K562 (cell line): ENCODE data around the gene TMEM176A. TPM values are rescaled to one million over a fixed set of nuclear protein-coding genes. Genes with fewer than 3 reads are reported as not detected.
A peak's percentile ranks its signal among the peaks of the same experiment; 100 is the strongest.

Source experiments
- ARID3B ChIP-seq: fragments of 250-450 bp; sonication (Bioruptor Pico); IDR thresholded peaks from 2 replicates; pipeline ENCODE4 v1.4.0; 2020; ENCODE audit warnings: borderline replicate concordance
- ATF7 ChIP-seq: fragments of 450-650 bp; IDR thresholded peaks from 2 replicates; pipeline ENCODE4 v1.7.1; 2014; ENCODE audit warnings: mild to moderate bottlenecking, moderate library complexity
- DIDO1 ChIP-seq: fragments of 450-650 bp; IDR thresholded peaks from 2 replicates; pipeline ENCODE4 v1.6.1; 2016; ENCODE audit warnings: low read depth, missing biosample characterization, missing genetic modification characterization
- DMBX1 ChIP-seq: fragments of 250-450 bp; sonication (Bioruptor Pico); IDR thresholded peaks from 2 replicates; pipeline ENCODE4 v1.8.0; 2022; ENCODE audit warnings: inconsistent platforms, mild to moderate bottlenecking, moderate library complexity, borderline replicate concordance
- HMG20A ChIP-seq: fragments of 450-650 bp; formaldehyde crosslinking; conservative IDR thresholded peaks from 2 replicates; pipeline ENCODE4 v1.4.0; 2020; ENCODE audit warnings: mild to moderate bottlenecking, mixed read lengths
- LARP7 ChIP-seq: fragments of 450-650 bp; IDR thresholded peaks from 2 replicates; pipeline ENCODE4 v1.6.1; 2016
- MGA ChIP-seq: fragments of 450-650 bp; IDR thresholded peaks from 2 replicates; pipeline ENCODE4 v1.6.1; 2016; ENCODE audit warnings: mild to moderate bottlenecking, moderate library complexity
- NFYB ChIP-seq: IDR thresholded peaks from 2 replicates; pipeline ENCODE4 v1.6.1; 2011; ENCODE audit warnings: mild to moderate bottlenecking, moderate library complexity; ENCODE audit not compliant: insufficient read length; ENCODE audit errors: extremely low read depth
- SRF ChIP-seq, 2 experiments: fragments of 250-450, 450-650 bp in 1 of 2; sonication (Bioruptor Pico) in 1 of 2; sonication (generic) in 1 of 2; formaldehyde crosslinking; IDR thresholded peaks; 2 replicates each; pipeline versions ENCODE4 v1.5.0 to v1.5.1; 2020 to 2022; ENCODE audit warnings: mild to moderate bottlenecking in 1 of 2, missing genetic modification reagents in 1 of 2
- XRCC5 ChIP-seq: fragments of 200-400 bp; formaldehyde crosslinking; IDR thresholded peaks from 2 replicates; pipeline ENCODE4 v1.6.1; 2017; ENCODE audit warnings: low read depth, mild to moderate bottlenecking, low read length
- ZFP1 ChIP-seq: fragments of 450-650 bp; formaldehyde crosslinking; IDR thresholded peaks from 2 replicates; pipeline ENCODE4 v1.4.0; 2020; ENCODE audit warnings: mild to moderate bottlenecking, mixed read lengths
- ZFP91 ChIP-seq: sonication (generic); formaldehyde crosslinking; IDR thresholded peaks from 2 replicates; pipeline ENCODE4 v1.8.0; 2022; ENCODE audit warnings: mild to moderate bottlenecking, missing genetic modification reagents
- ZNF41 ChIP-seq: fragments of 250-450 bp; sonication (Bioruptor Pico); conservative IDR thresholded peaks from 2 replicates; pipeline ENCODE4 v1.4.0; 2020; ENCODE audit warnings: mild to moderate bottlenecking
- polyA plus RNA-seq, 8 experiments: library from polyadenylated mRNA; depleted of rRNA in 4 of 8; stranded (reverse) in 5 of 8; unstranded in 3 of 8; fragments of >200 nt; fragmentation: Nextera tagmentation in 2 of 8; fragmentation: Illumina TruSeq in 1 of 8; extraction: Ambion mirVana in 2 of 8; extraction: Trizol in 1 of 8; gene quantifications; 2 replicates each; pipeline versions ENCODE4 v1.2.1 to v1.2.3, GENCODE V29; 2011 to 2014; ENCODE audit warnings: inconsistent platforms in 1 of 8, missing spikeins in 1 of 8
- total RNA-seq, 7 experiments: library from RNA; depleted of rRNA in 6 of 7; stranded (reverse); fragments of >200 nt in 6 of 7; fragmentation: Illumina TruSeq in 2 of 7; extraction: Trizol in 2 of 7; gene quantifications; 2 replicates each; pipeline versions ENCODE4 v1.2.1 to v1.2.3, GENCODE V29; 2011 to 2021; ENCODE audit warnings: low replicate concordance in 1 of 7

Gene TMEM176A
- total and polyA plus RNA-seq, 9 of the 15 experiments (the other 6 are each of a cell fraction or from before 2014, with no cell fraction given), result 0.31 TPM; not detected in 8

GRCh38 chr7:150824379-150825177 lies 24.0 kb downstream of the TMEM176A start (continued):
- TF ChIP-seq MGA, result peak; percentile 52
- TF ChIP-seq ARID3B, result 0 out of 2 replicates have a peak, but pooled peaks have one; percentile 50
- peak; percentile 66; the same call in 1 of the 2 replicates for TF ChIP-seq DIDO1
- TF ChIP-seq ATF7, result no peak
- TF ChIP-seq HMG20A (CRISPR knock-in tag), result no peak
- TF ChIP-seq SRF (CRISPR knock-in tag; IDR thresholded peaks at IDR 0.05), result no peak; a peak in 1 of 4 replicates
- peak; percentile 34; the same call in 1 of the 2 replicates for TF ChIP-seq DMBX1 (CRISPR knock-in tag)
- no peak for TF ChIP-seq ZNF41
- TF ChIP-seq NFYB, result peak; percentile 47
- no peak for TF ChIP-seq ZFP1 (CRISPR knock-in tag)
- TF ChIP-seq XRCC5, result no peak
- TF ChIP-seq ZFP91, result no peak
- no peak for TF ChIP-seq LARP7
